Raji (cell line): ENCODE results near the gene SLC24A3.

Experiments
- POLR2A ChIP-seq: IDR thresholded peaks from 2 replicates; pipeline ENCODE4 v1.6.1; 2011; ENCODE audit warnings: low read depth, low read length, control low read depth; ENCODE audit not compliant: insufficient read depth

Gene SLC24A3

DNA sequence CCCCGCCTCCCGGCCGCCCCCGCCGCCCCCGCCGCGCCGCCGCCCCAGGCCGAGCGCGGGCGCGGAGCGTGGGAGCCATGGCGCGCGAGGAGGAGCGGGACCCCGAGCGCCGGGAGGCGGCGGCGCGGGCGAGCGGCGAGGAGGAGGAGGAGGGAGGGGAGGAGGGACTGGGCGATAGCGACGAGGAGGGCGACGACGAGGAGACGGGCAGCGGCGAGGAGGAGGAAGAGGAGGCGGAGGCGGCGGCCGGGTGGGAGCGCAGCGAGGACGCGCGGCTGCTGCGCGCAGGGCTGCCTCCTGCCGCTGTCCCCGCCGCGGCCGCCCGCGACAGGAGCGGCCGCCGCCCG, at the start of gene SLC24A3:
SLC24A3 (plus strand) TSS at position 174 of the 347 bp plus-strand sequence.
- no peak for TF ChIP-seq POLR2A

DNA sequence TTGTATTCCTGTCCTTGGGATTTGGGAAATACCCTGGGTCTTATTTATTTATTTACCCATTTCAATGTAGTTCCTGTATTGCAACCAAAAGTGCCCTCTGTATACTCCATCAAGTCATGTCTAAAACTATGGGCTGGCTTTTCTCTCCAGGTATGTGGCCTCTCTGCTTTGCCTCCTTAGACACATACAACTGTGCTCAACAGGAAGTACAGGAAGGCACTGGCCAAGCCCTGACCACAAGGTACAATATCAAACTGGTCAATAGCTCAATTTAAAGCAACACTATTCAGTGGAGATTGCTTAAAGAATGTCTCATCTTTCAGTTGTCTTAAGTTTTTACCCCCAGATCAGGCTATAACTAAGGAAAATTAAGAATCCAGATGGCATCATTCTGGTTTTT, 42.3 kb upstream of the SLC24A3 start:
- TF ChIP-seq POLR2A = no peak

DNA sequence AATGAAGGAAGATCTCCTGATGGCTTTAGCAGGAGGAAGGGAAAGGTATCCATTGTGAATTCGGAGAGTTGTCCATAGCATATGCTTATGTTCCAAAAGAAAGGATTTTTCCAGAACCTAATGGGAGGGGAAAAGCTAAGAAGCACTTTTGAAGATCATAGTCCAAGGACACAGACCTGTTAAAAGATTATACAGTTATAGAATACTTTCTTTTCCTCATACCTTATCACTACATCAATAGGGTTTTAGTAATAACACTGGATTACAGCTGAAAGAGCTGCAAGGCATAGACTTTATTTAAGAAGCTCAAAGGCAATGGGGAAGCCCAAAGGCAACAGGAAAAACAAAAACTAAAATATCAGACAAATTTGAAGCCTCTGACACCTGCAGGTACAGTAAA, 39.8 kb upstream of the SLC24A3 start:
- TF ChIP-seq POLR2A = no peak

DNA sequence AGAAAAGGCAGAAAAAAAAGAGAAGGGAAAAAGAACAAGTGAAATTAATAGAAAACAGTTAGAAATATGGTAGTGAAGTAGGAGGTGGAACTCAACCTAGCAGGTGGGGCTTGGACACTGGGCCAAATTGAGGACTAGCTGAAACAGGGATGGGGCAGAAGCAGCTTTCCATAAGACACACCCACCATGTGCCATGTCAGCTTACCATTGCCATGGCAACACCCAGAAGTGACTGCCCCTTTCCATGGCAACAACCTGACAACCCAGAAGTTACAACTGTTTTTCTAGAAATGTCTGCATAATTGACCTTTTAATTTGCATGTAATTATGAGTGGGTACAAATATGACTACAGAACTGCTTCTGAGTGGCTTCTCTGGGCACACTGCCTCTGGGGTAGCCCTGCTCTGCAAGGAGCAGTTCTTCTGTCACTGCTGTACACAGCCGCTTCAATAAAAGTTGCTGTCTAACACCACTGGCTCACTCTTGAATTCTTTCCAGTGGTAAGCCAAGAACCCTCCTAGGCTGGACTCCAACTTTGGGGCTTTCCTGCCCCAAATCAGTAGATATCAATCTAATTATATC, 35.9 kb upstream of the SLC24A3 start:
- TF ChIP-seq POLR2A = no peak

DNA sequence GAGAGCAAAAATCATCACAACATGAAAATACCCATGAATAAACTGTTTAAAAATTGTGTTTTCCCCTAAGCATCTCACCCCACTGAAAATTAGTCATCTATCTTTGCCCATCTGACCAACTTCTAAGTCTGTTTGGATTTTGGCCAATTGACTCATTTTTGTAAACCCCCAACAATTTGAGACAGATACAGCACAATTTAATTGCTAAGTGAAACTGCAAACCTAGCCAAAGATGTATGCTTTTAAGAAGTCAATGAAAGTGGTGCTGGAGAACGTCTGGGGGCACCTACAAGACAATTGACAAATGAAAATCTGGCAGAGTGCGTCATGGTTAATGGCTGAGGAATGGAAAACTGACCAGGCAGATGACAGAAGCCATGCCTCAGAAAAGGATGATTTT, 30.9 kb upstream of the SLC24A3 start:
- TF ChIP-seq POLR2A = no peak

DNA sequence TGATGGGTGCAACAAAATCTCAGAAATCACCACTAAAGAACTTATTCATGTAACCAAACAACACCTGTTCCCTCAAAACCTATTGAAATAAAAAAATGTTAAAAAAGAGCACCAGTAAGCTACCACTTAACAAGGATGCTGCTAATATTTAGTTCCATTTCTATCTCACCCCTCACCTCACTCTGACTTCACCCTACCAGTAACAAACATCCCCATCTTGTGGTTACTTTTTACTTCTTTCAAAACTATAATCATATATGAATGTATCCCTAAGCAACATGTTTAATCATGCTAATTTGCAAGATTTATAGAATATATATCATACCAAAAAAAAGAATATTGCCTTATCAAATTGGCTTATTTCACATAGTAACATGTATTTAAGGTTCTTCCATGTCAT, 27.4 kb upstream of the SLC24A3 start:
- no peak for TF ChIP-seq POLR2A

DNA sequence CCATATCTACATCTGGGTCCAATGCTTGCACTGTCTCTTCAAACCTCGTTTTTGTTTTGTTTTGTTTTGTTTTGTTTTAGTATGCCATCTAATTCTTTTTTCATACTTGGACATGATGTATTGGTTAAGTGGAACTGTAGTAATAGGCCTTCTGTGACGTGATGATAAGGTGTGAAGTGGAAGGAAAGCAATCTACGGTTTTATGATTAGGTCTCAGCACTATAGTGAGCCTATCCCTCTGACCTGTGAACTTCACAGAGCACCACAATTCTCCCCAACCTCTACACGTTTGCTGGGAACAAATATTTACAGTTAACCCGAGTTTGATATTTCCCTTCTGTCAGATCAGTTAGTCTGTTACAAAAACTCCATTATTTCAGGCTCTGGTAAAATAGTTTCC, 19.1 kb upstream of the SLC24A3 start:
- no peak for TF ChIP-seq POLR2A

DNA sequence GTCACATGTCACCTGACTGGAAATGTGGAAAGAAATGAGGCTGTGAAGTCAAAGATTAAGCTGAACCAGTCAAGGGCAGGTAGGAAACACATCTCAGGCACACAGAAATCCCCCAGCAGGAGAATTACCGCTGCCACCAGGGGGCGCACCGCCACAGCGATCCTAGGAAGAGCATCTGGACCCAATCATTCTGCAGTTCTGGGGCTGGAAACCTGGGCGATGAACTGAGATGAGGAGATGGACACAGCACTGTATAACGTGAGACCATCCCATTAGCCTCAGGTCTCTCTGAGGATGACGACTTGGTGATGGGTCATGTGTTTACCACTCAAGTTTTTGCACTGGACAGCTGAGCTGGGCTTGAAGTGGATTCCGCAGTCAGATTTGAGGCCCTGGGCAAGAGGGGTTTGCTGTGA, 6.5 kb upstream of the SLC24A3 start:
- TF ChIP-seq POLR2A = no peak

DNA sequence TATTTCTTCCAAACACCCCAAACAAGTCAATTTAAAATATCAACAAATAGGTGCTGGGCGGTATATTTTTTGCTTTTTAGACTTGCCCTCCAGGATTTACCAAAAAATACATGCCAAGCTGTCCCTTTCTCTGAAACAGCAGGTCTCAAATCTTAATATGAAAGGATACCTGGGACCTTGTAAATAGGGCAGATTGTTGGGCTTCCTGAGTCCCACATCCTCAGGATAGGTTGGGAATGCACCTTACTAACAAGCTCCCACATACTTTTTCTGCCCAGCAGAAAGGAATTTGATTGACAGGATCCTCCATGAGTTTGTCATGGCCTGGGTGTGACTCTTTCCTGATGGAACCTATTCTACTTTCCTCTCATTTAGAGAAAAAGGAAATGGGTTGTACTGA, 4.9 kb upstream of the SLC24A3 start:
- no peak for TF ChIP-seq POLR2A

DNA sequence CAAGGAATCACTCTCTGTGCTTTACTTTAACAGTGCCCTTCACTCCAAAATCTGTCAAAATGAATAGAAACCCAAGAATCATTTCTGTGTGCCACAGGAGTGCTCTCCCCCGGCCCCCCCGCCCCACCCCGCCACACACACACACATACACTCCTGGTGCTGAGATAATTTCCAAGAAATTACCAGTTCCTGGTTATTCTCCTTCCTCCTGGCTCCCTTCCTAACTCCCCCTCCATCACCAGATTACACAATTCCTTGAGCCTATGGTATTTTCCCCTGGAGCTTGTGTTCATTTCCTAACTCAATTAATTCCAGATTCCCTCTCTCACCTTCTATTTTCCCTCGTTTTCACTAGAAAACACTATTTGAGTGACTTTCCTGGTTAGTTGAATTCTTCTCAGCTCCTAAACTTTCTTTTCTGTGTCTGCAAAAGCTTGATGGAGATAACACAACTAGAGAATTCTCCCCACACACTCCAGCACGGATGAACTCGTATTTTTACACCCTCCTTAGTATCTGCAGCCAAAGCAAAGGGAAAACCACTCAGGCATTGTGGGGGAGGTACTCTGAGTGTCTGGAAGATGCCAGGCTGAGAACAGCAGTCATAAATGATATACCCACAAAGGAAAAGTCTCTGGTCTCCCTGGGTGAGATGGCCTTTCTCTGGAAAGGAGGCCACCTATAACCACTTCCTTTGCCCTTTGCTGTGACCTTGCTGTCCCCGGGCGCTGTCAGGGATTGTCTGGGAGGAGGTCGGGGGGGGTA, 1.9 kb upstream of the SLC24A3 start:
- TF ChIP-seq POLR2A = no peak

DNA sequence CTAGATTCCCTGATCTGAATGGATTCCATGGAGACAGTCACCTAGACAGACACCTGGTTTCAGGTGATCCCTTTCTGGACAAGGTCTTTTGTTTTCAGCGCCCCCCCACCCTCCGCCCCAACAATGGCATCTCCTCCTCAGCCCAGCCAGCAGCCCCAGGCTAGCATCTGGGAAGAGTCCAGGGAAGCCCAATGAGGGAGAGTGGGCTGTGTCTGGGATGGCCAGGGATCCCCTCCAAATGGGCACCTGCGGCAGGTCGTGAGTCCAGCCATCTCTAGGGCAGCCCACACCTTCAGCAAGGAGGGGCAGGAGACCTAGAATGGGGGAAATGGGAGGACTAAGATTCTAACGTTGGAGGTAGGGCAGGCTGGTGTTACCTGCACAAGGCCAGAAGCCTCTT, 1.2 kb upstream of the SLC24A3 start:
- TF ChIP-seq POLR2A = no peak

DNA sequence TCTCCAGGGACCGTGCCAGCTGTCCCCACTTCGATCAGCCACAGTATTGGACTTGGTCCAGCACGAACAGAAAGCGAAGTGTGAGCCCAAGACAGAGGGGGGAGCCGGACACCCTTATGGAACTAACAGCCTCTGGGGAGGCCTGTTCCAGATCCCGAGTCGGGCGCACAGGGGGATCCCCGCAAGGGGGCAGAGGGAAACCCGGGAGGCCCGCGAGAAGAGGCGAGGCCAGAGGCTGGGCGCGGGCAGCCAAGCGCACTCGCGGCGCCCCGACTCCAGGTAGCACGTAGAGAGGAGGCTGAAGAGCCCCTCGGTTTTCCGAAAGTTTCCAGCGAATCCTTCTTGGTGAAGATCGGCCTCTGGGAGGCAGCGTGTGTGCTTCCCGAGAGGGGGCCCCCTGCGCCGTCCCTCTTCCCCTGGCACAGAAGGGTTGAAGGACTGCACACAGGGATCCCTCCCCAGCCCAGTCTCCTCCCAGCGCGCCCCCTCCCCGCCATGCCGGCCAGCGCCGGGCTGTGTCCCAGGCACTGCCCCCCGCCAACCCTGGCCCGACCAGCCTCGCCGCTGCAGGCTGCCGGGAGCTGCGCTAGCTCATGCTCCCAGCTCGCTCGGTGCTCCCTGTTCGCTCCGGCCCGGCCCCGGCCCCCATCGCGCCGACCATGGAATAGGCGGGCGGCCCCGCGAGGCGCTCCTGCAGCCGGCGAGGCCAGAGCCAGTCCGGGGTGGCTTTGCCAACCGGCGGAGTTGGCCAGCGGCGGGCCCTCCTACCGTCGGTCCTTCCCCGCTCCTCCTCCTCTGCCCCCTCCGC, 577 bp upstream of the SLC24A3 start:
- no peak for TF ChIP-seq POLR2A

DNA sequence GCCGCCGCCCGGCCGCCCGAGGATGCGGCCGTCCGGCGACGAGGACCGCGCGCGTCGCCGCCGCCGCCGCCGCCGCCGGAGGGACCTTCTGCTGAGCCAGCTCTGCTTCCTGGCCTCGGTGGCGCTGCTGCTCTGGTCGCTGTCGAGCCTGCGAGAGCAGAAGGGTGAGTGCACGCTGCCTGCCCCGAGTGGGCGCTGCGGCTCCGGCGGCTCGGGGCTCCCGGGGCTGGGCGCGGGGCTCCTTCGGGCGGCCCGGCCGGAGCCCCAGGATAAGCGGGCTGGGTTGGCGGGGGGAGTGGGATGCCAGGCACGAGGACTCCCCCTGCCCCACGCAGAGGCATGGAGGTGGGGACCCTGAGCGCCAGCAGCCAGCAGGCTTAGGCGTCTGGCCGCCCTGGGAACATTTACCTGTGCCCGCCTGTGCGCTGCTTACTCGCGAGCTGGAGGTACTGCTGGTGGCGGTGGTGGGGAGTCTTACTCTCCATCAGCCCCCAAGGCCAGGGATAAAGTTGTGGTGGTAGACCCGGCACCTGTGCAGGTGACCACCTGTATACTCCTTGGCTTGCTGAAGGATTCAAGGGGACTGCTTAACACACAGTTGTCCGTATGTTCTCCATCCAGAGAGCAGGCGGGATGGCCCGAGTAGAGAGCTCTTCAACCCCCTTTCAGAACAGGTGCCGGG, 520 bp downstream of the SLC24A3 start:
- TF ChIP-seq POLR2A = no peak

DNA sequence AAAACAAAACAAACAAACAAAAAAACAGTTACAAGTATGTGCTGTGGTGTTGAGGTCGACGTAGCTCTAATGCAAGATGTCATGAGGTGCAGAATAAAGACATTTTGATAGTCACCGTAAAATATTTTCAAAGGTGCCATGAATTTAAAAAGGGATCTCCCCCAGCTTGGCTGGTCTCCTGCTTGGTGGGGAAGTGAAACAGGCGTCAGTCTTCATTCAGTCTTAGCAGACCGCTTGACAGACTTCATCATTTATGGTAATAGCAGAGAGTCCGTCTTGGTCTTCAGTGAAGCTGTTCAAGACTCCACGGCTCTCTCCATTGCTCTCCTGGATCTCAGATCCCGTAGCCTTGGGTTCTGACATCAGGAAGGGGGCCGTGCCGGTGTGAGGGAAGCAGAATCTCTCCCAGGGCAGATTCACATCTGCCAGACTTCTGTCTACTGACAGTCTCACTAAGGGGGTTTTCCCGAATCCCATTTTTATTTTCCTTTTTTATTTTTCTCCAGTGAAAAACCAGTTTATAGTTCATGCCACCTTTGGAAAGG, 1.6 kb downstream of the SLC24A3 start:
- no peak for TF ChIP-seq POLR2A

DNA sequence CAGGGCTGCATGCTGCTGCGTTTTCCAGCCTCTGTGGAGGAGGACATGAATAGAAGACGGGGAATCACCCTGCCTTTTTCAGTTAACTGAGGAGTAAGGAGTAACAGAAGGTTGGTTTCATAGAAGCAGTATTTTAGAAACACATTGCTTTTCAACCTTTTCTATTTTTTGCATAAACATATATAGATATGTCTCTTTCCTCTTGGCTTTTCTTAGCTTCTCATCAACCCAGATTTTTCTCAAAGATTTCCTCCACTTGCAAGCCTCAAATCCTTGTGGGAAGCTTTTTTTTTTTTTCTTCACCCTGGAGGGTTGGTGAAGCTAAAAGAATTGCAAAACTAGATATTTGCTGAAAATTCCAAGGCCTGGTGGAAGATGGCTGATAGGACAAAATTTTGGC, 6.0 kb downstream of the SLC24A3 start:
- no peak for TF ChIP-seq POLR2A

DNA sequence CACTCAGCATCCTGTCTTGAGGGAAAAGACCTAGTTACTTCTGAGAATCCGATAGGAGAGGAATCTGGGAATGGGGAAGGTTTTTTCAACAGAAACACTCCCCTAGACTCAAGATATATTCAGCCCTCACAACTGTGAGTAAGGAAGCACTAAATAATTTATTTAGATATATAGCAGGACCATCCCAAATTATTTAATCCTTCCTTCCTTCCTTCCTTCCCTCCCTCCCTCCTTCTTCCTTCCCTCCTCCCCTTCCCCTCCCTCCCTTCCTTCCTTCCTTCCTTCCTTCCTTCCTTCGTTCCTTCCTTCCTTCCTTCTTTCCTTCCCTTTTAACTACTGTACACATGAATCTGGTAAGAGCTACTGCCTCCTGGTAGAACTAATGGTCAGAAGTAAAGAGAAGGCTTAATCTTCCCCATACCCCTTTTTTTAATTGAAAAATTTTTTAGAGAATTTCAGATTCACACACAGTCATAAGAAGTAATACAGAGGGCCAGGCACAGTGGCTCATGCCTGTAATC, 10.1 kb downstream of the SLC24A3 start:
- TF ChIP-seq POLR2A = no peak

DNA sequence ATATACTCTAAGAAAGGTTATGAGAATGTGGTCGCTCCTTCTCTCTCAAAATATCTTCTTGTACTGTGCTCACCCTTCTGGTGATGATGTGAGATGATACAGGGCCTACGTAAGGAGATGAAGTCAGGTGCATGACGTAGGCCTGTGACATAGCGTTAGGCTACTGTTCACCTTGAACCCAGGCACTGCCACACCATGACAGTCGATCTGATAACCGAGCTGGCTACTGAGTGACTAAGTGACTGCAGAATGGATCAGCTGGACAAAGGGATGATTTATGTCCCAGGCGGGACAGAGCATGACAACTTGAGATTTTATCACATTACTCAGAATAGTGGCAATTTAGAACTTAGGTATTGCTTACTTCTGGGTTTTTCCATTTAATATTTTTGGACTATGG, 11.2 kb downstream of the SLC24A3 start:
- no peak for TF ChIP-seq POLR2A
